ENCODE results near the gene CRTC1.

DNA sequence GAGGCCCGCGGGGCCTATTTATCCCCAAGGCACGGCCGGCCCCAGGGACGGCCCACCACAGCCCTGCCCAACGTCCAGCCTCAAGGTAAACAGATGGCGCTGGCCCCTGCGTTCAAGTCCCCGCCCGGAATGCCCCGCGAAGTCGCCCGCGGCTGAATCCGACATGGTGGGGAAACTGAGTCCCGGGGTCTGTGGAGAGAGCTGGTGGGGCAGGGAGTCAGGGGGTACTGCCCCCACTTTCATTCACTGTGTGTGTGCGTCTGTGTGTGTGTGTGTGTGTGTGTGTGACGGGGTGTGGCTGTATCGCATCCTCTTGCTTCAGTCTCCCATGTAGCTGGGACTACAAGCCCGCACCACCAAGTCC, 107.8 kb downstream of the CRTC1 start:
- TF ChIP-seq, protein P1, sequence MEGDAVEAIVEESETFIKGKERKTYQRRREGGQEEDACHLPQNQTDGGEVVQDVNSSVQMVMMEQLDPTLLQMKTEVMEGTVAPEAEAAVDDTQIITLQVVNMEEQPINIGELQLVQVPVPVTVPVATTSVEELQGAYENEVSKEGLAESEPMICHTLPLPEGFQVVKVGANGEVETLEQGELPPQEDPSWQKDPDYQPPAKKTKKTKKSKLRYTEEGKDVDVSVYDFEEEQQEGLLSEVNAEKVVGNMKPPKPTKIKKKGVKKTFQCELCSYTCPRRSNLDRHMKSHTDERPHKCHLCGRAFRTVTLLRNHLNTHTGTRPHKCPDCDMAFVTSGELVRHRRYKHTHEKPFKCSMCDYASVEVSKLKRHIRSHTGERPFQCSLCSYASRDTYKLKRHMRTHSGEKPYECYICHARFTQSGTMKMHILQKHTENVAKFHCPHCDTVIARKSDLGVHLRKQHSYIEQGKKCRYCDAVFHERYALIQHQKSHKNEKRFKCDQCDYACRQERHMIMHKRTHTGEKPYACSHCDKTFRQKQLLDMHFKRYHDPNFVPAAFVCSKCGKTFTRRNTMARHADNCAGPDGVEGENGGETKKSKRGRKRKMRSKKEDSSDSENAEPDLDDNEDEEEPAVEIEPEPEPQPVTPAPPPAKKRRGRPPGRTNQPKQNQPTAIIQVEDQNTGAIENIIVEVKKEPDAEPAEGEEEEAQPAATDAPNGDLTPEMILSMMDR (IDR thresholded peaks at IDR 0.05; ENCODE audit: low read length) = no peak
- no peak for TF ChIP-seq EZH2 (optimal IDR thresholded peaks at IDR 0.05; ENCODE audit: low read depth, low read length)
- TF ChIP-seq EZH2phosphoT487 (IDR thresholded peaks at IDR 0.05; ENCODE audit: low read length) = no peak

Measured in MM.1S (cell line).